HG03439 (cell line): ENCODE data around the gene GPR22.

Source experiments
- ATAC-seq: cut with Tn5 transposase; IDR thresholded peaks from one replicate; pipeline ENCODE4 v1.9.1; 2021; ENCODE audit warnings: mild to moderate bottlenecking, moderate library complexity; ENCODE audit not compliant: unreplicated experiment

GPR22 gene, protein sequence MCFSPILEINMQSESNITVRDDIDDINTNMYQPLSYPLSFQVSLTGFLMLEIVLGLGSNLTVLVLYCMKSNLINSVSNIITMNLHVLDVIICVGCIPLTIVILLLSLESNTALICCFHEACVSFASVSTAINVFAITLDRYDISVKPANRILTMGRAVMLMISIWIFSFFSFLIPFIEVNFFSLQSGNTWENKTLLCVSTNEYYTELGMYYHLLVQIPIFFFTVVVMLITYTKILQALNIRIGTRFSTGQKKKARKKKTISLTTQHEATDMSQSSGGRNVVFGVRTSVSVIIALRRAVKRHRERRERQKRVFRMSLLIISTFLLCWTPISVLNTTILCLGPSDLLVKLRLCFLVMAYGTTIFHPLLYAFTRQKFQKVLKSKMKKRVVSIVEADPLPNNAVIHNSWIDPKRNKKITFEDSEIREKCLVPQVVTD

GRCh38 chr7:107469929-107470328 is at the start of gene GPR22:
Gene GPR22, plus strand, starts transcription at chr7:107470057. Its CDS starts 4,004 bp downstream, at chr7:107474061.
- ATAC-seq, result no peak

DNA sequence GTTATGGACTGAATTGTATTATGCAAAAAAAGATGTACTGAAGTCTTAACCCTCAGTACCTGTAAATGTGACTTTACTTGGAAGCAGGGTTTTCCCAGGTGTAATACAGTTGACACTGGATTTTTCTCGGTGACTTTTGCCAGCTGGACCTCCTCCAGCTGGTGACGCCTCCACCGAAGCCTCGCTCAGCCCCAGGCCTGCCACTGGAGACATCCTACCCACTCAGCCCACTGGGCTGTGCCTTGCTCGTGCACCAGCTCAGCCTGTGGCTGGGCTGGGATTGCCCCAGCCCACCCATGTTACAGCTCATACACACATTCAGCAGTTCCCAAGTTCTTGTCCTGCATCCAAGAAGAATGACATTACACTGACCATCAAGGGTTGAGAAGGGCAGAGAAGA is 42.4 kb upstream of the GPR22 start:
- no peak for ATAC-seq

- no peak for ATAC-seq
Observed at GRCh38 chr7:107428642-107429041, 41.2 kb upstream of the GPR22 start.

DNA sequence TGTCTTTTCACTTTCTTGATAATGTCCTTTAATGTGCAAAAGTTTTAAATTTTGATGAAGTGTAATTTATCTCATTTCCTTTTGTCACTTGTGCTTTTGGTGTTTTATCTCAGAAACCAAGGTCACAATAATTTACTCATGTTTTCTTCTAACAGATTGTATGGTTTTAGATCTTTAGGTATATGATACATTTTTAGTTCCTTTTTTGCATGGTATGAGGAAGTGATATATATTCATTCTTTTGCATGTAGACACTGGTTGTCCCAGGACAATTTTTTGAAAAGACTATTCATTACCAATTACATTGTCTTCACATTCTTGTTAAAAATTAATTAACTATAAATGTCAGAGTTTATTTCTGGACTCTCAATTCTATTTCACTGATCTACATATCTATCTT is 39.8 kb upstream of the GPR22 start:
- no peak for ATAC-seq

DNA sequence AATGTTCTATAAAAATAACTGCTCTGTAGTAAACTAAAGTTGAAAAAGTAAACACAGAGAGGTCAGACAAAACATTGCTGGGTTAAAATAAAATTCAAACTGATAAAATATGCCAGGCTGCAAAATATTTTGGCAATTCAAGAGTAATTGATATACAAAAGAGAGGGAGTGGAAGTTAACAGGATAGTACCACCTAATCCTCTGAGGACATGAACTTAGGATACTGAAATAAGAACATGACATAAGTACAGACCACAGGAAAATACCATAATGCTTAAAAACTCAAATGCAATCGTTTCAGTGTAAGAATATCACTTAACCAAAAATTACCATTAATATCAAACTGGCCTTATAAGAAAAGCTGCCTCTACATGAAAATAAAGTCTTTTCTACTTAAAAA is 37.6 kb upstream of the GPR22 start:
- ATAC-seq, result no peak

GRCh38 chr7:107435749-107436148 is 34.1 kb upstream of the GPR22 start:
- no peak for ATAC-seq

DNA sequence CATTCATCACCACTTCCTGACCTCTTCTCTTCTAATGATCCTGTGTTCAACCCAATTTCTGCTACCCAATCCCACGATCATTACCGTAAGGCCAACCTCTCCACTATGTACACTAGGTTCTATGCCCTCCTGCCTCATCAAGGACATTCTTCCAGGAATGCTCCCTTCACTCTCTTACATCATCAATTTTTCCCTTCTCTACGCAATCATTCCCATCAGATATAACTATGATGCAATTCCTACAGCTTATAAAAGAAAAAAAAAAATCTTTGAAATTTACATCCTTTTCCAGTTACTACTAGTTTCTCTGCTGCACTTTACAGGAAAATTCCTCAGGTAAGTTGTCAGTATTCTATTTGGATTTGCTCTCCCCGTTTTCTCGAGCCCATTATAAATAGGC is 30.8 kb upstream of the GPR22 start:
- no peak for ATAC-seq

GRCh38 chr7:107441581-107442422 is 28.1 kb upstream of the GPR22 start:
- ATAC-seq, result no peak

DNA sequence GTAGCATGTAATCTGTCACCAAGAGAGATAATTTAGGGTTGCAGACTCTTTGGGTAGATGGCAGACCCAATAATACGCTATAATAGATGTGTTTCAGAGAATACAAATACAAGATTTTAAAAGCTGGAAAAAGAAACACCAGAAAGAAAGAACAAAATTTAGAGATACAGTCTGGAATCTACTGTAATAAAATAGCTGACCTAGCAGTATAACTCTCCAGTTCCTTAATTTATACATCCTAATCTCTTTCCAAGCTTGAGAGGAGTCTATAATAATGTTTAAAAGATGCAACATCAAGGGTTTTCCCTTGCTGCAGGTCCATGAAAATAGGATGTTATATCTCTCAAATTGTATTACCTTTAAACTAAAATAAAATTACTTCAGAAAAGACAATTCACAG is 27.2 kb upstream of the GPR22 start:
- no peak for ATAC-seq

- ATAC-seq, result no peak
Observed at GRCh38 chr7:107446531-107446930, 23.3 kb upstream of the GPR22 start.

DNA sequence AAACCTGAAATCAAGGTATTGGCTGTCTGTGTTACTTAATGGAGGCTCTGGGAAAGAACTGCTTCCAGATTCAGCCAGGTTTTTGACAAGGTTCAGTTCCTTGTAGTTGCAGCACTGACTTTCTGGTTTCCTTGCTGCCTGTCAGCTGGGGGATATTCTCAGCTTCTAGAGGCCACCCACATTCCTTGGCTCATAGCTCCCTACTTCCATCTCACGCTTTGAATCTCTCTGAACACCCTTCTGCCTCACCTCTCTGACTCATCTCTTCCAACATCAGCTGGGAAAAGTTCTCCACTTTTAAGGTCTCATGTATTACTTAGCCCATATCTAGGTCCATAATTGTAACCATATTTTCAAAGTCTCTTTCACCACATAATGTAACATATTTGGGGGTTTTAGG is 22.9 kb upstream of the GPR22 start:
- ATAC-seq, result no peak

DNA sequence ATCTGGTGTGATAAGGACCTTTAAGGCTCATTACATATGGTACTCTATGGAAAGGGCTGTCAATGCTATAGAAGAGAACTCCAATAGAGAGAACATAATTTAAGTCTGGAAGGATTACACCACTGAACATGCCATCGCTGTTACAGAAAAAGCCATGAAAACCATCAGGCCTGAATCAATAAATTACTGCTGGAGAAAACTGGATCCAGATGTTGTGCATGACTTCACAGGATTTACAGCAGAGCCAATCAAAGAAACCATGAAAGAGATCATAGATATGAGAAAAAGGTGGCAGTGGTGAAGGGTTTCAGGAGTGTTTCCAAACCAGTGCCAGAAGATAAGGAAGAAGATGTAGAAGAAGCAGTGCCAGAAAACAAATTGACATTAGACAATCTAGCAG is 18.9 kb upstream of the GPR22 start:
- no peak for ATAC-seq

DNA sequence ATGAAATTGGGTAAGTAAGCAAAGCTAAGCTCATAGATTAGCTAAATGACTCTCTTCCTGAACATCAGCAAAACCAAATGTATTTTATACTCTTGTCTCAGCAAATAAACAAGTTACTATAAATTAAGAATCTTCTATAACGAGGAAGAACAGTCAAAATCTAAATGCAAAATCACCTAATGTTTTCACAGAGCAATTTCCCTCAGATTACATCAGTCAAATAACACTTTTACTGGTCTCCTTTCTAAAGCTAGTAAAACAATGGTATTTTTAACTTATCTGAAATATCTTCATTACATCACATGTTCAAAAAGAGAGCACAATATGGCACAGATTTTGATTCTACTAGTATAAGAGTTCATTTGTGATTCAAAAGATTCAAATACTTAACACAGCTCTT is 16.5 kb upstream of the GPR22 start:
- no peak for ATAC-seq

GRCh38 chr7:107461938-107462533 is 7.8 kb upstream of the GPR22 start:
- ATAC-seq, result no peak

GRCh38 chr7:107463139-107464078 is 6.4 kb upstream of the GPR22 start:
- ATAC-seq, result no peak

DNA sequence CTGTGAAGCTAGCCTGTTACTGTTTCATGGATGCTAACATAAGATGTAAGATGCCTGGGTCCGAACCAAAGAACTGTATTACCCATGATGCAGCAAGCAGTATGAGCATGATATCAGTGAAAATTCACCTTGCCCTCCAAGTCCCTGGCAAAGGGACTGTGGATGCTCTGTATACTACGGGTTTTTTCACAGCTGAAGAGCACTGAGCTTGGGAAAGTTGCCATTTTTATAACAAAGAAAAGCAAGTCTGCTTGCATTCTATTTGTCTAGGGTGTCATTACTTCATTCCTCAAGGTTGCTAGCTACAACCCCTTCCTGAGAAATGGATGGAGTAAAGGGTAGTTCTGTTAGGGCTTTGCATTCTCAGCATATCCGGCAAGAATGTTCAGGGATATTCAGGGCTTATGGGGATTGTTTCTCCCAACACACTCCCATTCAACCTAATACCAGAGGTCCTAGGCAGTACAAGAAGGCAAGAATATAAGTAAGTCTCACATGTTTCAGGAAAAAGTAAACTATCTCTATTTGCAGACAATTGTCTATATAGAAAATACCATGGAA is 5.1 kb upstream of the GPR22 start:
- ATAC-seq, result no peak

GRCh38 chr7:107467972-107468371 is 1.9 kb upstream of the GPR22 start:
- ATAC-seq, result no peak

GRCh38 chr7:107468824-107469223 is 1.0 kb upstream of the GPR22 start:
- no peak for ATAC-seq

DNA sequence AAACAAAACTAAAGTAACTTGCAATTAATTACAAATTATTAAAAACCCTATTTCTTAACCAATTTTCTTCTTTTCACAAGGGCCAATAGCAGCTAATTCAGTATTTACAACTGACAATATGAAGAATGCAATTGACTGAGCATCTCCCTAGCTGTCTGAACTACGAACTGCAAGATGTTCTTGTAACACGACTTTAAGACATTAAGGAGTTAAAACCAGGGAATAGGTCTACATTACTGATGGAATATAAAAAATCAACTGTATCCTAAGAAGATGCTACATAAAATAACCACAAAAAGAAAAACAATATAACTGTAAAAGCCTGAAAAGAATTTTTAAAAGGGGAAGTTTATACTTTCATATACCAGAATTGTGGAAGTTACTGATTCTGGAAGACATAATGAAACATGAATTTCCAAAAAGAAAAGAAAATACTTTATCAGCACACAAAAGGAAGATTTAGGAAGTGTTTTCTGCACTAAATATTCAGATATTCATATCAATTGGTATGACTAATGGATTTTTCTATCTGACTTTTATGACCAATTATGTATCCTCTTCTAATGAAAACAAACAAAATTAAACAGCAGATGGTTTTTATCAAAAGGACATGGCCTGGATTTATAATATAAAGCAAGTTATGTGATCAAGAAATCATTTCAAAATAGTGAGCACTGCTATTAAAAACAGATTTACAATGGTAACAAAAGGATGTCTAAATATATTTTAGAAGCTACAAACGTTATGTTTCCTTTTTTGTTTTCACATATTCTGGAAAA is 1.6 kb downstream of the GPR22 start:
- ATAC-seq, result no peak

DNA sequence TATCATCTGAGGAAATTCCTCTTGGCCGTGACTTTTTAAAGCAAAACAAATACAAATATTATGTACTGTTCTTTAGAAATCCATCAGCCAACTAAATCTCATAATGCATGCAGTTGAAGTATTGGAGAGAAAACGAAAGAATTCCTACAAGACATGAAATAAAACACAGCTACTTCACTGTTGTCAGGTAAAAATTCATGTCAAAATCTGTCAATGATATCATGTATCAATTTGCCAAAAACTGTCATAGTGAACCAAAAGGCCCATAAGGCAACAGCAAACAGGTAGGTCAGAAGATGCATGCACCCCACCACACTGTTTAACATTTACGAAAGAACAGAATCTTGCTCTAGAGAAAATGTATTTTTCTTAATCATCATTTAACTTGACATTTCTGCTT is 2.3 kb downstream of the GPR22 start:
- no peak for ATAC-seq
